GM18907 (cell line): Measurements from ENCODE around the gene CARS2.
"Not testable (repeated sequence)": the region's sequence is repeated elsewhere in the genome, so short reads cannot be mapped to it uniquely, and the experiment has no call there.

Experiments used
- ATAC-seq: cut with Tn5 transposase; IDR thresholded peaks from one replicate; pipeline ENCODE4 v1.9.1; 2021; ENCODE audit warnings: mild to moderate bottlenecking, moderate library complexity; ENCODE audit not compliant: unreplicated experiment

CARS2 gene

DNA sequence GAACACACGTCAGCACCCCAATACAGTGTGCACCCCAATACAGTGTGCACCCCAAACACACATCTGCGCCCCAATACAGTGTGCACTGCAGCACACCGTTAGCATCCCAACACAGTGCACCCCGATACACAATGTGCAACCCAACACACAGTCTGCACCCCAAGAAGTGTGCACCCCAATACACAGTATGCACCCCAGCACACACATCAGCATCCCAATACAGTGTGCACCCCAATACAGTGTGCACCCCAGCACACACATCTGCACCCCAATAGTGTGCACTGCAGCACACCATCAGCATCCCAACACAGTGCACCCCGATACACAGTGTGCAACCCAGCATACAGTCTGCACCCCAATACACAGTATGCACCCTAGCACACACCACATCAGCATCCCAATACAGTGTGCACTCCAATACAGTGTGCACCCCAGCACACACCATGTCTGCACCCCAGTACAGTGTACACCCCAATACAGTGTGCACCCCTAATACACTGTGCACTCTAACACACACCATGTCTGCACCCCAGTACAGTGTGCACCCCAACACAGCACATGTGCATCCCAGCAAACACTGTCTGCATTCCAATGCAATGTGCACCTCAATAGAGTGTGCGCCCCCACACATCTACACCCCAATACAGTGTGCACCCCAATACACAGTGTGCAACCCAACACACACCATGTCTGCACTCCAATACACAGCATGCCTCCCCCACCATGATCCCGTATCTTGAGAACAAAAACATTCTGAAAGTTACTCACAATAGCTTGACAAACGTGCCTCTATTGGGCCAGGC is 855 bp upstream of the CARS2 start:
- ATAC-seq, result no peak

DNA sequence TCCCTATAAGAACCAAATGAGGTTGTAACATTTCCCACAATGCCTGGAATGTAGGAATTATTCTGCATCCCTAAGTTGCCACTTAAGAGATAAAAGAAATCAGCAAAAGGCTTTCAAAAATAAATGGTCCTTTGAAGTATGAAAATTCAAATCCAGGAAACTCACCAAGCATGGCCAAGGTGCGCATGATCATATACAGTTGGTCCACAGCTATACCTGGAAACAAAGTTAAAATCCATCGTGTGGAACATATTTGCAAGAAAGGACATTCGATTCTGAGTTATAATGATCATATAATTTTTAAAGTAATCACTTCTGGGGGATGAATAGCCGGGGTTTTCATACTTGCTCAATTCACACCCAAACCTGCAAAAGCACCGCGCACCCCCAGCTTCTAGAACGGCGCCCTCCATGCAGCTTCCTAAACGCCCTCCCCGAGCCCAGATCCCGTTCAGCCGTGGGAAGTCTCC is 525 bp downstream of the CARS2 start:
- ATAC-seq, result no peak

DNA sequence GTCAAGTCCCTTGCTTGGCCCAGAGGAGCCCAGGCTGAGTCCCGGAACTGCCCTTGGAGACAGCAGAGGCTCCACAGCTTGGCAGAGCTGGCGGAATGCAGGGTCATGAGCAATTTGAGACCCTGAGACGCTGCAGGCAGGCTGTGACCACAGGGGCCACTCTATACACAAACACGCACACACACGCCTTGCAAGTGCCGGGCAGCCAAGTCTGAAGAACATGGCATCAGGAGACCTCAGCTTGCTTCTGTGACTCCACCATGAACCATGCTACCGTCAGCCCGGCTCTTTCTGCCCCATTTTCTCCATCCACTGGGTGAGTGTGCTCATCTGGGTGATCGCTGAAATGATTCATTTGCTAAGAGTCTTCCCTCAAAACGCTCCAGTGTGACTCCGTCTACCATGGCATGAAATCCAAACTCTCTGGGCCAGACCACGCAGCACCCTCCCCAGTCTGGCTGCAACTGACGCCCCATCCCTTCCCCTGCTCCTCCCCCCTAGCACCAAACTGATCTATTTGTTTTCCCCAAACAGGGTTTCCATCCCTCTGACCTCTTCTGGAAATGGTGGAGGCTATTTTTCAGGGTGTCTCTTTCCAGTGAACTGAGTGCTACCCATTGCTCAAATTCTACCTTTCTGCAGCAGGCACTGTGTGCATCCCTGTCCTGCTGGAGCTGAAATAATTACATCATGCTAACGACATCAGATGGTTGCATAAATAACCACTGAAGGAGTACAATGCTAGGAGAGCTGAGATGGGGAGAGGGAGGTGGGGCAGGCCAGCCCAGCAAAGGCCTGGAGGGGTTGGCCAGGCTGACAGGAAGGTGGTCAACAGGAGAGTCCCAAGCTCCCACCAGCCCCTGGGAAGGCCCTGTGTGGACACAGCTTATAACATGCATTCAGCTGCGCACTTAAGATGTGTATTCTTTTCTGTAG is 3.1 kb downstream of the CARS2 start:
- no peak for ATAC-seq

DNA sequence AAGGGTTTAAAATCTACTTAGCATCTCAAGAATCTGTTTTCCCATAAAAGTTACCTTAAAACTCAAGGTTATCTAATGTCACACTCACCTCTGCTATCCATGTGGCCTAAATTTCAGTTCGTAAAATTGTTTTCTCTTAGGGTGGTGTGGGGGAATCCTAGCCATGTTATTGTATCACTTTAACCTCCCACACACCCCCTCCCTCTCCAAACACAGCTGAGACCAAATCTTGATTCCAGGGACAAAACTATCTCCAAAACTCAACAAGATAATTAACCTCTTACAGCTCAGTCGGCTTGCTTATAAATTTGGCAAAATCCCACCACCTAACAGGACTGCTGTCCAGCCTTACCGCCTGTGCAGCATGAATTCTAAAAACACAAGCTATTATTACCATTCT is 3.8 kb downstream of the CARS2 start:
- no peak for ATAC-seq

DNA sequence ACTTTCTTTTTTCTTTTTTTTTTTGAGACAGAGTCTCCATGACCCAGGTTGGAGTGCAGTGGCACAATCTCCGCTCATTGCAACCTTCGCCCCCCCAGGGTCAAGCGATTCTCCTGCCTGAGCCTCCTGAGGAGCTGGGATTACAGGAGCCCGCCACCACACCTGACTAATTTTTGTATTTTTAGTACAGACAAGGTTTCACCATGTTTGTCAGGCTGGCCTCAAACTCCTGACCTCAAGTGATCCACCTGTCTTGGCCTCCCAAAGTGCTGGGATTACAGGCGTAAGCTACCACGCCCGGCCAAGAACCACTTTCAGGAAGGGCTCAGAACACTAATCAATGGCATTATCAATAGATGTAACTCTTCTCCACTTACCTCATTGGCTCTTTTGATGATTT is 4.9 kb downstream of the CARS2 start:
- ATAC-seq, result not testable (repeated sequence)

DNA sequence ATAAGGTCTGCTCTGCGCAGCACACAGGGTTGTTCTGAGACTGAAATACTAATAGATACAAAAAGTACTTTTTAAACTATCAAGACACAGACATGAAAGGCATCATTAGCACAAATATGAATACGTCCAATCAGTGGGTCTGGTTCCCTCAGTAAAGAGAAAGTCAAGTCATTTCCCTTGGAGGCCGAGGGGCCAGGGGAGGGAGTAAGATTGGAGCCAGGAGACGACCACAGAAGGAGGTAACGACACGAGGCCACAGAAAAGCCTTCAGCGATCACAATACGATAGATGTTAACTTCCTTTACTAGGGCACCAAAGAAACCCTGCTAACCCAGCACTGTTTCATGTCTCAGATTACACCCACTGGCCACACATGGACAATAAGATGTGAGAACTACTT is 5.3 kb downstream of the CARS2 start:
- no peak for ATAC-seq

DNA sequence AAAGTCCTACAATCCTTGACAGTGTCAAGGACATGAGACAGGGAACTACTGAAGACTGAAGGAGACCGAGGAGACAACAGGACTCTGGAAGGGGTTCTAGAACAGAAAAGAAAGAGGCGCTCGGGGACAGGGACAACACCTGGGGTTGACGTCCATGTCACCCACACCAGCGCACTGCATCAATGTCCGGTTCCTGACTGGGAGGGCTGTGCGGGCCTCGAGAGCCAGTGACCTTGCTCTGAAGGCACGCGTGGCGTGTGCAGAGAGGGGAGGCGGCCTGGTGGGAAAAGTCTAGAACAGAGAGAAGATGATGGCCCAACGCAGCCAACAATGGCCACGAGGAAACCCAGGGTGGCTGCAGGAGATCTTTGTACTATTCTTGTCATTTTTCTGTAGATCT is 5.7 kb downstream of the CARS2 start:
- no peak for ATAC-seq

DNA sequence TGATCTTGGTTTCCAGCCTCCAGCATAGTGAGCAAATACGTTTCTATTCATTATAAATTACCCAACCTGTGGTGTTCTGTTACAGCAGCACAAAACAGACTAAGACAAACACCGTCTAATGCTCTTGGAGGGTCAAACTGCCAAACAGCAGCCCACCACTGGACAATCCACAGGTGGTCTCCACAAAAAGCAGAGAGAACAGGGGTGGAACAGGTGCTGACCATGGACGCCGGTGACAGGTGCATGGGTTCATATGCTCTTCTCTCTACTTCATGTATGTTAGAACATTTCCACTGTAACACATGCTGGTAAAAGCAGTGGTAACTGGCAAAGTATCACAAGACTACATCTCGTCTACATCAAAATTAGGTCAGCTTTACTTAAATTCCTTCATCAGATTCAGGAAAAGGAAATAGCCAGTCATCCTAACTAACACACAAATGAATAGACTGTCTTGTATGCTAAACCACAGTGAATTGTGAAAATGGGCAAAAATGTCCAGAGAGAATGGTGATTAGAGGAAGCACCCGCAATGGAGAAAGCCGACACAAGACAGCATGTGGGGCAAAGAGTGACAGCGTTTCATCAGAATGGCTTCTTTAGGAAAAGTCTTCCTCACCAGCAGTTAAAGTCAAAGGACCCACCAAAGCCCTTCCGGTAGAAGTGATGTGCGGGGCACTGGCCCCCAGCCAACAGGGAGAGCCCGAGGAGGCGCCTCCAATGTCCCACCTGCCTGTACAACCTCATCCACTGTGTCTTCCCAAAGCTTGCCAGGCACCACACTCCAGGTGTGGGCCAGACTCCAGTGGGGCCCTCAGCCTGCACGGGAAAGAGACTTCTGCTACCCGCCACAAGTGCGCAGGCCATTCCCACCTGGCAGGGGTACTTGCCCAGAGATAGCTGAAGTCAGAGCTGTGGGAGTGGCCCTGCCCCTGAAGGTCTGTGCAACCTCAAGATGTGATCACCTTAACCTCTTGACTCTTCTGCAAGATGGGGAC is 6.5 kb downstream of the CARS2 start:
- ATAC-seq, result no peak

DNA sequence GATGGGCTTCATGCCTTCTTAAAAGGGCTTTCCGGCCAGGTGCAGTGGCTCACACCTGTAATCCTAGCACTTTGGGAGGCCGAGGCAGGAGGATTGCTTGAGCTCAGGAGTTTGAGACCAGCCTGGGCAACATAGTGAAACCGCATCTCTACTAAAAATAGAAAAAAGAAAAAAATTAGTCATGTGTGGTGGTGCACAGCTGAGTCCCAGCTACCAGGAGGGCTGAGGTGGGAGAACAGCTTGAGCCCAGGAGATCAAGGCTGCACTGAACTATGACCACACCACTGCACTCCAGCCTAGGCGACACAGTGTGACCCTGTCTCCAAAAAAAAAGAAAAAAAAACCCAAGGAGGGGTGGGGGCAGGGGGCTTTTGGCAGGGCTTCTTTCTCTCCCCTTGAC is 7.2 kb downstream of the CARS2 start:
- peak; percentile 59 for ATAC-seq

DNA sequence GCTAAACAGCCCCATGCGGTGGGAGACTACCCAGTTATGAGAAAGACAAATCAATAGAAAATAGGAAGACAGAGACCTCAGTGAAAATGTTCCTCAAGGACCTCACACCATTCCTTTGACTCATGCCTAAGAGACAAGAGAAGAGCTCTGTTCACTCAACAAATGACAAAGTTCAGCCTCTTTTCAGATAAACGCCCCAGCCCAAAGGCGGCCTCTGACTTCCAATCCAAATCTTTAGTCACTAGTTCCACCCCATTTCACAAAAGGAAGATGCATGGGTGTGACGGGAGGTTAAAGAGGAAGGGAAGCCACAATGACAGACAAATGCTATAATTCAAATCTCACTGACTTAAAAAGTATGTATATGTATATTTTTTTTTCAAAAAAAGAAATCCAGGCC is 8.1 kb downstream of the CARS2 start:
- ATAC-seq, result no peak

DNA sequence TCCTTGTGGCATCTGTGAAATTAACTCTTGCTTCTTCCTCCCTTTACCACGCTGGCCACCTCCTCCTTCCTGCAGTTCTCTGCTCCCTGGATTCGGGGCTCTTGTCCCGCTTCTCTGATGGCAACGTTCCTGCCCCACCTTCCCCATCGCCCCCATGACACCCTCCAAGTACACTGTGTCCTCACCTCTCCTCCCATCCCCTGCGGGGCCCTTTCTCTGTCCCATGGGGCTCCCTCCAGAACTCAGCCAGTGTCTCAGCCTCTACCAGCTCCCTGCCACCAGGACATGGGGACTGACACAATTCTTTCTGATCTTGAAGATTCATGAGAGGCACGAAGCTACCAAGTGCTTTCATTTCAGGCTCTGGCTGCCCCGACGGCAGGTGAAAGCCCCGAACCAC is 9.1 kb downstream of the CARS2 start:
- ATAC-seq, result no peak

DNA sequence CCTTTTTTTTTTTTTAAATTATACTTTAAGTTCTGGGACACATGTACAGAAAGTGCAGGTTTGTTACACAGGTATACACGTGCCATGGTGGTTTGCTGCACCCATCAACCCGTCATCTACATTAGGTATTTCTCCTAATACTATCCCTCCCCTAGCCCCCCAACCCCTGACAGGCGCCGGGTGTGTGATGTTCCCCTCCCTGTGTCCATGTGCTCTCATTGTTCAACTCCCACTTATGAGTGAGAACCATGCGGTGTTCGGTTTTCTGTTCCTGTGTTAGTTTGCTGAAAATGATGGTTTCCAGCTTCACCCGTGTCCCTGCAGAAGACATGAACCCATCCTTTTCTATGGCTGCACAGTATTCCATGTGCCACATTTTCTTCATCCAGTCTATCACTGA is 10.1 kb downstream of the CARS2 start:
- not testable (repeated sequence) for ATAC-seq

DNA sequence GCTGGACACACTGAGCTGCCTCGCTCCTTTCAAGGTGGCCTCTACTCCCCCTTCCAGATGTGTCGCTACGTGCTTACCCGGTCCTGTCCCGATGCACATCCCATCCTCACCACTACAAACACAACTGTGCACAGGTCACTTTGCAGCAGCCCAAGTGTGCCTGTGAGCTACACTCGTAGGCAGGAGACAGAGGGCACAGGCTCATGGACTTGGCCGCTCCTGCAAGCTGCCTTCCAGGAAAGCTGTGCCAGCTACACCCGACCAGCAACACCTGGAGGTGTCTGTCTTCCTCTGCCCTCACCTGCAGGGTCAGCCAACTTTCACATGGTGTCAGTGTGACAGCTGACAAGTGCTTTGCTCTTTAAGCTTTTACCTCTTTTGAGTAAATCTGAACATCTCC is 15.4 kb downstream of the CARS2 start:
- no peak for ATAC-seq

DNA sequence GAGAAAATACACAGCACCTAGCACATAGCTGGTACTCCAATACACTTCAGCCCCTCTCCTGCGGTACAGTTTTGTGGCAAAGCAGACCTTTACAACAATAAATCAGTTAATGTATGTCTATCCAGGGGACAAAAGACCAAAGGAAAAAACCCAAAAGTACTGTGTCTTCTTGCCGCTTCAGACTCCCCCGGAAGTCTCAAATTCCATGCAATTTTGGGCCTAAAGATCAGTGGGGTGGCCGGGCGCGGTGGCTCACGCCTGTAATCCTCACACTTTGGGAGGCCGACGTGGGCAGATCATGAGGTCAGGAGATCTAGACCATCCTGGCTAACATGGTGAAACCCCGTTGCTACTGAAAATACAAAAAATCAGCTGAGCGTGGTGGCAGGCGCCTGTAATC is 16.2 kb downstream of the CARS2 start:
- no peak for ATAC-seq

DNA sequence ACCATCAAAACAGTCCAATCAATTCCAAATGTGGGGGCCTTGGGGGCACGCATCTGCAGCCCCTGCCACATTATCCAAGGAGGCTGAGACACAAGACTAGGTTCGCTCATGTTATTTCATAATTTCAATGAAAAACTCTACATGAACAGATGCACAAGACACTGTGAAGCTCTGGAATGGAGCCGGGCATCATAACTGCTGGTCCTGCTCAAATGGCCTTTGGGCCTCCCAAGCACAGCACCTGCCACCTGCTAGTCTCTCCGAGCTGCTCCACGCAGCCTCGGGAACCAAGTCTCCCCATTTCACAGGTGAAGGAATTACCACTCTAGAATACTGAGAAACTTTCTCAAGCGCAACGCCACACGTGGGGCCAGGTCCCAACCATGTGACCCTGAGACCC is 16.9 kb downstream of the CARS2 start:
- no peak for ATAC-seq

DNA sequence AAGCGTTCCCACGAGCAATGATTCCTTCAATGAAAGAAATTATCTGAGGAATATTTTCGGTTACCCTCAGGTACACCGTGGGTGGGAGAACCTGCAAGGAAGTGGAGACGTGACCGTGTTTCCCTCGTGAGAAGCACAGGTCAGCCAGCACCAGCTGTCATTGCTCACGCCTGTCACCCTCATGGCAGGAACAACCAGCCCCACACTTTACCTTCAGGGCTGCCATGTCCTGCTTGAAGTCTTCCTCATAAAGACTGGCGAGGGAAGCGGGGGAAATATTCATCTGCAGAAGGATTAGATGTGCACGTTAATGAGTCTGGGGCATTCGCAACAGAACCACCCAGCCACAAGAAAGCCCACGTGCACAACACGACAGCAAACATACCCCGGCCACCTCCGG is 18.2 kb downstream of the CARS2 start:
- no peak for ATAC-seq

DNA sequence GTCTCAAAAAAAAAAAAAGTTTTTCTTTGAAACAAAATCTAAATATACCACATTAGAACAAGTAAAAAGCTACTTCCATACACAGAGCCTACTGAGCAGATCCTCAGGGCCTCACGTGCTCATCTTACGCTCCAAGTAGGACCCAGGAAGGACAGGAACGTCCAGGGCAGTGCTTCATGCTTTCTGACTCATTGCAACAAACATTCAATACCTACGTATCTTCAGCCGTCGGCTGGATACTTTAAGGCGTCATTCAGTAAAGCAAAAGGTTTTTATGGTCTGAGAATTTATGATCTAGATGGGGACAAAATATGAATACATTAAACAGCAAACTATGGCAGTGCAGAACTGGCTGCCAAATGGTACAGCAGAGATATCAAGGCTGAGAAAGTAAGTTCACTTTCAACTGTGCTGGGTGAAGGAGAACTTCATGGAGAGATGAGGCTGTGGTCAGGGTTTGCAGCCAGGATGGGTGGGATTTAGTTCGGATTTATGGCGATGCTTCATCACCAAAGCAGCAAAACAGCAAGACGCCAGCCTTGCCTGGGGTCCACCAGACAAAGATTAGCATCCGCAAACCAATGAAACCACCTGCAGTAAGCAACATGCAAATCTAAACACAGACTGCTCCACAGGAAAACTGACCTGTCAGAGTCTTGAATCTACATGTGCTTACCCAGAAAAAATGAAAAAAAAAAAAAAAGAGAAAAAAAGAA is 20.5 kb downstream of the CARS2 start:
- ATAC-seq, result no peak

DNA sequence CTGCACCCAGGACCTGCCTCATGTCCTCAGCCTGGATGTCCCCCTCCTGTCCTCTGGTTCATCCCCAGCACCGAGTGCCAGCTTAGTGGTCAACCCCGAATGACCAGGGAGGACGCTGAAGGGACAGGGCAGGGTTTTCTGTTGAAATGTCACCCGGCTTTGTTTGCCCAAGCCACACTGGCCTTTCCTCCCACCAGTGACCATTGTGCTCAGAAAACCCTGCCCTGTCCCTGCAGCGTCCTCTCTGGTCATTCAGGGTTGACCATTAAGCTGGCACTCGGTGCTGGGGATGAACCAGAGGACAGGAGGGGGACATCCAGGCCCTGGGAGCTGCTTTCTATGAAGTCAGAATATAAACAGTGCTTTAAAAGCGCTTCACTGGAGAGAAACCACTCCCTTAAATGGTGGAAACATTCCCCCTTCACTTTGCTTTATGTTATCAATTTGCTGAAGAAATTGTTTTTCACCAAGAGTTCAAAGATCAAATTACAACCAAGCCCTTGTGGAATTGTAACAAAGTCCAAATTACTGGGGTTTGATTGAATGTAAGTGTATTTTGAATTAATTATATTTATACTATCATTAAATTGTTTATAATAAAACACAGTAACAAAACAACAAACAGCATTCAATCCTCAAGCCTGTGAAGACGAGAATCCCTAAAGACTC is 21.4 kb downstream of the CARS2 start:
- ATAC-seq, result no peak

DNA sequence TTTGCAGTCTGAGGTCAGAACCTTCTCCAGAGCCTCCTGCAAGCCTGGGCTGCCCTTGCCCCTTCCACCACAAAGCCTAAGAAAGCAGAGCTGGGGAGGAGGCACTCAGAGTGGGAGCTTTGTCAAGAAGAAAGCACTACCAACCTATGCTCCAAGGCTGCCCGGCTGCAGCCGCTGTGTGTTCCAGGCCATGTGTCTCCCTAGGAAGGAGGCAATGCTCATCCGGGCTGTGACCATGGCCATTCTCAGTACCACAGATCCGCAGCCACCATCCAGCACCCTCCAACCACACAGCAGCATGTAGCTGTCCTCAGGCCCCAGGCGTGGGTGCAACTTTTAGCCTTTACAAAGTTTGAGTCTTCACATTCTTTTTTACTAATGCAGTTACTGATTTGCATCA is 22.0 kb downstream of the CARS2 start:
- ATAC-seq, result no peak
